Right hindlimb (tissue), 1 donor: ENCODE measurements around the gene SHKBP1.
"Not testable (repeated sequence)": the region's sequence is repeated elsewhere in the genome, so short reads cannot be mapped to it uniquely, and the experiment has no call there.

ENCODE experiments used
- DNase-seq: peaks from one replicate; pipeline ENCODE4 v3.0.0-alpha.2; 2018

Gene SHKBP1

GRCh38 chr19:40585241-40585981 lies 8.7 kb downstream of the SHKBP1 start:
- DNase-seq = no peak

GRCh38 chr19:40585982-40586422 lies 9.3 kb downstream of the SHKBP1 start:
- no peak for DNase-seq

GRCh38 chr19:40586611-40587010 lies 9.9 kb downstream of the SHKBP1 start:
- DNase-seq = no peak

GRCh38 chr19:40588110-40588854 lies 11.6 kb downstream of the SHKBP1 start:
- no peak for DNase-seq

- no peak for DNase-seq
These were observed 12.4 kb downstream of the SHKBP1 start for GRCh38 chr19:40588926-40589569.

GRCh38 chr19:40589591-40590429 lies 13.1 kb downstream of the SHKBP1 start:
- DNase-seq = no peak

- DNase-seq = no peak
These were observed 14.0 kb downstream of the SHKBP1 start for GRCh38 chr19:40590464-40591265.

- DNase-seq = not testable (repeated sequence)
These were observed 15.1 kb downstream of the SHKBP1 start for GRCh38 chr19:40591724-40592123.

- no peak for DNase-seq
These were observed 15.5 kb downstream of the SHKBP1 start for GRCh38 chr19:40592170-40592569.

GRCh38 chr19:40594255-40594654 lies 17.6 kb downstream of the SHKBP1 start:
- DNase-seq = no peak

- DNase-seq = no peak
These were observed 18.0 kb downstream of the SHKBP1 start for GRCh38 chr19:40594657-40595091.

GRCh38 chr19:40596608-40597328 lies 20.1 kb downstream of the SHKBP1 start:
- peak; percentile 87 for DNase-seq

GRCh38 chr19:40597329-40597838 lies 20.7 kb downstream of the SHKBP1 start:
- DNase-seq = no peak

GRCh38 chr19:40598121-40598917 lies 21.6 kb downstream of the SHKBP1 start:
- DNase-seq = peak; percentile 96

GRCh38 chr19:40598918-40599307 lies 22.2 kb downstream of the SHKBP1 start:
- DNase-seq = no peak

GRCh38 chr19:40599331-40599901 lies 22.7 kb downstream of the SHKBP1 start:
- DNase-seq = peak; percentile 45

GRCh38 chr19:40599902-40600569 lies 23.4 kb downstream of the SHKBP1 start:
- peak; percentile 53 for DNase-seq

- DNase-seq = peak; percentile 69
These were observed 24.0 kb downstream of the SHKBP1 start for GRCh38 chr19:40600570-40601133.
